Pancreas (tissue), 10 donors: ENCODE results near the gene S100A6. TPM values are rescaled to one million over a fixed set of nuclear protein-coding genes. Genes with fewer than 3 reads are reported as not detected.
A peak's percentile ranks its signal among the peaks of the same experiment; 100 is the strongest.

Experiments used
- ATAC-seq, 4 donors: fragments of 200-7000 bp; cut with Tn5 transposase; one replicate each; pipeline versions ENCODE4 v1.8.0 to v1.9.1; 2020; ENCODE audit warnings: mild to moderate bottlenecking in 4 of 4, moderate library complexity in 4 of 4
- DNase-seq, 6 donors: peaks; one replicate each; pipeline ENCODE4 v3.0.0-alpha.2; 2020
- FAIRE-seq: peaks from 2 replicates; lab custom pipeline; 2012; peaks lifted over from hg19 to GRCh38; lab: Jason Lieb, UNC
- H3K27ac ChIP-seq, 4 donors: fragments of 200-600 bp; sonication (generic); 1 replicate in 3 of 4; 2 replicates in 1 of 4; pipeline versions ENCODE4 v1.5.0 to v1.8.0; 2020
- H3K27me3 ChIP-seq, 4 donors: fragments of 200-600 bp; one replicate each; pipeline ENCODE4 v1.8.0; 2021
- H3K36me3 ChIP-seq, 3 donors: fragments of 200-600 bp; sonication (generic) in 1 of 3; one replicate each; pipeline versions ENCODE4 v1.5.0 to v1.8.0; 2020 to 2021
- H3K4me1 ChIP-seq, 3 donors: fragments of 200-600 bp; one replicate each; pipeline ENCODE4 v1.8.0; 2021
- H3K4me3 ChIP-seq, 4 donors: fragments of 200-600 bp; sonication (generic) in 2 of 4; one replicate each; pipeline versions ENCODE4 v1.5.0 to v1.8.0; 2020 to 2021
- H3K9me3 ChIP-seq, 4 donors: fragments of 200-600 bp; one replicate each; pipeline ENCODE4 v1.8.0; 2021
- WGBS, 2 donors: extraction: QIAGEN DNeasy Blood & Tissue Kit; methylation state at CpG; one replicate each; pipeline ENCODE4 v1.1.7; 2013; 5-methylcytosine and 5-hydroxymethylcytosine counted together
- intact Hi-C, 3 donors: fragments of 100-400 bp; cut with DNase I; formaldehyde crosslinking; loops; one replicate each; pipeline versions ENCODE4 v1.11.1 to v1.14.2; 2022
- polyA plus RNA-seq, 2 donors: library from polyadenylated mRNA; stranded (reverse); fragments of 200-250 nt; gene quantifications; one replicate each; pipeline ENCODE4 v1.2.3, GENCODE V29; 2013
- total RNA-seq, 6 donors: library from RNA; stranded (reverse); fragmentation: NEBNext Ultra II Directional in 4 of 6; extraction: Animal tissue kit (Norgen Biotek cat#: 25700) in 4 of 6; gene quantifications; one replicate each; pipeline versions ENCODE4 v1.2.1 to v1.2.4, GENCODE V29; 2021 to 2023
- TF ChIP-seq, protein P1 (sequence below), 4 donors: fragments of 200-600 bp; sonication (generic) in 3 of 4; IDR thresholded peaks; one replicate each; pipeline versions ENCODE4 v1.5.0 to v1.8.0; 2021; ENCODE audit warnings: antibody characterized with exemption in 4 of 4
- donor health status: healthy with polysubstance abuse.
- donor health status: DM: no; HTN: no; CAD: no; lungs with moderate emphysema.
- donor health status: DM: no; HTN: no; CAD: no.
- donor health status: control.
- donor health status: control.
- donor health status: Bipolar disorder and iron deficiency.
- donor health status: DM: yes; HTN: yes; CAD: no.
- donor health status: DM: no; HTN: no; CAD: no.
- donor health status: DM: no; HTN: no; CAD: no.
- donor health status: DM: yes; HTN: yes; CAD: no.

S100A6 gene
- total and polyA plus RNA-seq, 8 donors: 21.4 to 495 (median 105) TPM

- Histone ChIP-seq H3K4me1 (no peaks in the 10 kb centered on the region), H3K27ac (peak overlapping the region in 1 of 4 donors; percentile 78), H3K36me3 (no peaks in the 10 kb centered on the region), H3K27me3 (no peaks in the 10 kb centered on the region), H3K9me3 (no peaks in the 10 kb centered on the region), H3K4me3 (peak overlapping the region in 1 of 4 donors; percentile 61)
- 78 to 89% methylated on average over 7 of the region's 7 CpGs for WGBS, 2 donors
- intact Hi-C loops: no loop called here
- FAIRE-seq: no peak
- no peak for ATAC-seq
- DNase-seq: no peak
- TF ChIP-seq, protein P1, sequence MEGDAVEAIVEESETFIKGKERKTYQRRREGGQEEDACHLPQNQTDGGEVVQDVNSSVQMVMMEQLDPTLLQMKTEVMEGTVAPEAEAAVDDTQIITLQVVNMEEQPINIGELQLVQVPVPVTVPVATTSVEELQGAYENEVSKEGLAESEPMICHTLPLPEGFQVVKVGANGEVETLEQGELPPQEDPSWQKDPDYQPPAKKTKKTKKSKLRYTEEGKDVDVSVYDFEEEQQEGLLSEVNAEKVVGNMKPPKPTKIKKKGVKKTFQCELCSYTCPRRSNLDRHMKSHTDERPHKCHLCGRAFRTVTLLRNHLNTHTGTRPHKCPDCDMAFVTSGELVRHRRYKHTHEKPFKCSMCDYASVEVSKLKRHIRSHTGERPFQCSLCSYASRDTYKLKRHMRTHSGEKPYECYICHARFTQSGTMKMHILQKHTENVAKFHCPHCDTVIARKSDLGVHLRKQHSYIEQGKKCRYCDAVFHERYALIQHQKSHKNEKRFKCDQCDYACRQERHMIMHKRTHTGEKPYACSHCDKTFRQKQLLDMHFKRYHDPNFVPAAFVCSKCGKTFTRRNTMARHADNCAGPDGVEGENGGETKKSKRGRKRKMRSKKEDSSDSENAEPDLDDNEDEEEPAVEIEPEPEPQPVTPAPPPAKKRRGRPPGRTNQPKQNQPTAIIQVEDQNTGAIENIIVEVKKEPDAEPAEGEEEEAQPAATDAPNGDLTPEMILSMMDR (IDR thresholded peaks at IDR 0.05): no peak
These were observed 1.4 kb downstream of the S100A6 start for GRCh38 chr1:153534226-153534924.

GRCh38 chr1:153533689-153534201 is 2.0 kb downstream of the S100A6 start:
- Histone ChIP-seq H3K4me3 (peak overlapping the region in 1 of 4 donors; percentile 15), H3K27ac (peak overlapping the region in 2 of 4 donors; percentile 42 to 47), H3K4me1 (no peaks in the 10 kb centered on the region), H3K9me3 (no peaks in the 10 kb centered on the region), H3K27me3 (no peaks in the 10 kb centered on the region), H3K36me3 (no peaks in the 10 kb centered on the region)
- 55 to 71% methylated on average over 13 of the region's 13 CpGs for WGBS, 2 donors
- ATAC-seq: peak in 2 of 4 donors; percentile 2 to 8
- no peak for DNase-seq
- intact Hi-C loops: no loop called here
- TF ChIP-seq, protein P1 (IDR thresholded peaks at IDR 0.05): no peak
- FAIRE-seq: no peak

GRCh38 chr1:153532769-153533599 is 2.8 kb downstream of the S100A6 start:
- ATAC-seq (peak; percentile 38 to 74 (median 66)), FAIRE-seq (no peak), DNase-seq (peak in 5 of 6 donors; percentile 37 to 88 (median 66))
- H3K36me3 ChIP-seq: no peaks in the 10 kb centered on the region
- H3K27me3 ChIP-seq: no peaks in the 10 kb centered on the region
- TF ChIP-seq, protein P1 (IDR thresholded peaks at IDR 0.05): peak; percentile 49 to 61 (median 51)
- 32 to 33% methylated on average over 33 to 34 of the region's 34 CpGs for WGBS, 2 donors
- H3K4me3 ChIP-seq: peak overlapping the region in 1 of 4 donors; percentile 15
- intact Hi-C loops: no loop called here
- H3K27ac ChIP-seq: peak overlapping the region in 2 of 4 donors; percentile 42 to 47
- no peaks in the 10 kb centered on the region for H3K4me1 ChIP-seq
- no peaks in the 10 kb centered on the region for H3K9me3 ChIP-seq

DNA sequence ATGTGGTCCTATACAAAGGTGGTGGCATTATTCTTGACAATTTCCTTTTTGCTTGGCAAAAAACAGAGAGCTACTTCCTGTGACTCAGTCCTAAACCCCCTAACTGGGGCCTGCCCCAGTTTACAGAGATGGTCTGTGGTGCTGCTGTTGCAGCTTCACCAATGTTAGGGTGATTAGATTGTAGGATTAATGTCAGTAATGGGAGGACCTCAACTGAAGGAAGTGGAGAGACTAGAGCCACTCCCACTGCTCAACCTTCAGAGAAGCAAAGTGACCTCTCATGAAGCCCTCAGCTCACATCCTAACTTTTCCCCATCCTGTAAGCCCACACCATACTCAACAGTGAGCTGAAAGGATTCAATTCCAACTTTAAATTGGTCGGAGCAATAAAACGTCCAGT is 3.6 kb downstream of the S100A6 start:
- Histone ChIP-seq H3K27ac (no peak overlapping the region), H3K36me3 (no peaks in the 10 kb centered on the region), H3K9me3 (no peaks in the 10 kb centered on the region), H3K4me1 (no peaks in the 10 kb centered on the region), H3K27me3 (no peaks in the 10 kb centered on the region), H3K4me3 (no peak overlapping the region)
- ATAC-seq (no peak), FAIRE-seq (no peak), DNase-seq (no peak)
- TF ChIP-seq, protein P1 (IDR thresholded peaks at IDR 0.05): no peak
- intact Hi-C loops: no loop called here
- WGBS, 2 donors: 70 to 73% methylated on average over 2 of the region's 2 CpGs
